Measurements from ENCODE around the gene STKLD1.
"Not testable (repeated sequence)": the region's sequence is repeated elsewhere in the genome, so short reads cannot be mapped to it uniquely, and the experiment has no call there.

Gene STKLD1

DNA sequence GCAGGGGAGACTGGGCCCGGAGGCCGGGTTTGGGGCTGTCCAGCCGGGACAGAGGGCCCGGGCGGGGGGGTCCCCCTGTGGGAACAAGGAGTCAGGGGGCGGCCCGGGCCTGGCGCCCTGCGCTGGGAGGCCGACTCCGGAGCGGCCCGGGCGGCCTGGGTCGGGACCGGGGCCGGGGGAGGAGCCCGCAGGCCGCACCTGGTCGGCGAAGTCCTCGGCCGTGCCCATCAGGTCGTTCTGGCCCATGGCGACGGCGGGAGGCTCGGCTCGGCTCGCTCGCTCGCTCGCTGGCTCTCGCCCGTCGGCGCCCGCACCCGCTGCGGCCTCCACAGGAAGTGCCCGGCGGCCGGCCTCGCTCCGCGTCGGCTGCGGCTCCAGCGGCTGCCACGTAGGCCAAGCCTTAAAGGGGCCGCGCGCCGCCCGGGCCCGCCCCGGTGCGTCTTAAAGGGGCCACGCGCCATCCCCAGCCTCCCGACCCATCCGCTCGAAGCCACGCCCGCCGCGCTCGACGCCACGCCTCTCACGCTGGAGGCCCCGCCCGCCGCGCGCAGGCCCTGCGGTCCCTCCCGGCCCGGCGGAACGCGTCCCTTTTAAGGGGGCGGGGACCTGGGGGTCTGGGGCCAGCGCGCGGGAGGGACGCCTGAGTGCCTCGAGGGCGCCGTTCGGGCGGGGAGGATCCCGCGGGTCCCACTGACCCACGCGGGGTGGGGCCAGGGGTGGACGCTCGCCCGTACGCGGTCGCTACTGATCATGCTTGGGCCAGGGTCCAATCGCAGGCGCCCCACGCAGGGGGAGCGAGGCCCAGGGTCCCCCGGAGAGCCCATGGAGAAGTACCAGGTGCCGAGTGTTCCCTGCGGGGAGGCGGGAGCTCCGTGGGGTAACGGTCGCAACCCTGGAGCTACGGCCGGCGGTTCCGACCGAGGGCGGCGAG, at the start of gene STKLD1, which contains the start of gene SURF4:
Gene STKLD1 (plus strand): TSS at position 643 of the 931 bp plus-strand sequence. CDS start 108 bp downstream, at position 751.
Gene SURF4 (minus strand): TSS at position 337 of the 931 bp plus-strand sequence. CDS start 91 bp downstream, at position 246.
- Histone ChIP-seq H3K36me3 (ENCODE audit: low read depth) (peaks cover 31% of the 10 kb centered on the region), H3K9me3 (ENCODE audit: severe bottlenecking) (no peaks in the 10 kb centered on the region), H3K4me3 (ENCODE audit: severe bottlenecking) (peak within 1 kb of the TSS; percentile 67), H3K4me1 (ENCODE audit: insufficient read depth, poor library complexity, severe bottlenecking) (no peaks in the 10 kb centered on the region), H3K27me3 (ENCODE audit: insufficient read depth, poor library complexity, severe bottlenecking) (no peaks in the 10 kb centered on the region), H3K27ac (ENCODE audit: poor library complexity, severe bottlenecking) (peak within 1 kb of the TSS; percentile 89)
- TF ChIP-seq CTCF (IDR thresholded peaks at IDR 0.05; ENCODE audit: poor library complexity, severe bottlenecking): no peak
- ATAC-seq (ENCODE audit: low read depth) (peak; percentile 91), DNase-seq (ENCODE audit: low spot score) (peak; percentile 91)

DNA sequence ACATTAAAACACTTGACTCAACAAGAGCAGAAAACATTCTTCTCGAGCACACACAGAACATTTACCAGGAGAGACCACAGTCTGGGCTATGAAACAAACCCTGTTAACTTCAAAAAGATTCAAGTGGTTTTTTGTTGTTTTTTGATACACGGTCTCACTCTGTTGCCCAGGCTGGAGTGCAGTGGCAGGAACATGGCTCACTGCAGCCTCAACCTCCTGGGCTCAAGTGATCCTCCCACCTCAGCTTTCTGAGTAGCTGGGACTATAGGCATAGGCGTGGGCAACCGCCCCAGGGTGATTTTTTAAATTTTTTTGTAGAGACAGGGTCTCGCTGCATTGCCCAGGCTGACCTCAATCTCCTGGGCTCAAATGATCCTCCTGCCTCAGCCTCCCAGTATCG, 49.1 kb upstream of the STKLD1 start:
- H3K27ac ChIP-seq (ENCODE audit: poor library complexity, severe bottlenecking); H3K27me3 ChIP-seq (ENCODE audit: insufficient read depth, poor library complexity, severe bottlenecking); H3K9me3 ChIP-seq (ENCODE audit: severe bottlenecking); DNase-seq (ENCODE audit: low spot score); ATAC-seq (ENCODE audit: low read depth); H3K4me1 ChIP-seq (ENCODE audit: insufficient read depth, poor library complexity, severe bottlenecking); H3K4me3 ChIP-seq (ENCODE audit: severe bottlenecking): not testable (repeated sequence)
- peaks cover 14% of the 10 kb centered on the region for H3K36me3 ChIP-seq (ENCODE audit: low read depth)

- Histone ChIP-seq H3K4me1 (ENCODE audit: insufficient read depth, poor library complexity, severe bottlenecking) (no peaks in the 10 kb centered on the region), H3K9me3 (ENCODE audit: severe bottlenecking) (no peaks in the 10 kb centered on the region), H3K27me3 (ENCODE audit: insufficient read depth, poor library complexity, severe bottlenecking) (no peaks in the 10 kb centered on the region), H3K36me3 (ENCODE audit: low read depth) (peaks cover 23% of the 10 kb centered on the region), H3K4me3 (ENCODE audit: severe bottlenecking) (no peak overlapping the region), H3K27ac (ENCODE audit: poor library complexity, severe bottlenecking) (no peak overlapping the region)
- TF ChIP-seq CTCF (IDR thresholded peaks at IDR 0.05; ENCODE audit: poor library complexity, severe bottlenecking): no peak
- DNase-seq (ENCODE audit: low spot score) (no peak), ATAC-seq (ENCODE audit: low read depth) (no peak; the same call in 2 of the 3 replicates)
Measured at GRCh38 chr9:133327834-133328484, 48.2 kb upstream of the STKLD1 start.

DNA sequence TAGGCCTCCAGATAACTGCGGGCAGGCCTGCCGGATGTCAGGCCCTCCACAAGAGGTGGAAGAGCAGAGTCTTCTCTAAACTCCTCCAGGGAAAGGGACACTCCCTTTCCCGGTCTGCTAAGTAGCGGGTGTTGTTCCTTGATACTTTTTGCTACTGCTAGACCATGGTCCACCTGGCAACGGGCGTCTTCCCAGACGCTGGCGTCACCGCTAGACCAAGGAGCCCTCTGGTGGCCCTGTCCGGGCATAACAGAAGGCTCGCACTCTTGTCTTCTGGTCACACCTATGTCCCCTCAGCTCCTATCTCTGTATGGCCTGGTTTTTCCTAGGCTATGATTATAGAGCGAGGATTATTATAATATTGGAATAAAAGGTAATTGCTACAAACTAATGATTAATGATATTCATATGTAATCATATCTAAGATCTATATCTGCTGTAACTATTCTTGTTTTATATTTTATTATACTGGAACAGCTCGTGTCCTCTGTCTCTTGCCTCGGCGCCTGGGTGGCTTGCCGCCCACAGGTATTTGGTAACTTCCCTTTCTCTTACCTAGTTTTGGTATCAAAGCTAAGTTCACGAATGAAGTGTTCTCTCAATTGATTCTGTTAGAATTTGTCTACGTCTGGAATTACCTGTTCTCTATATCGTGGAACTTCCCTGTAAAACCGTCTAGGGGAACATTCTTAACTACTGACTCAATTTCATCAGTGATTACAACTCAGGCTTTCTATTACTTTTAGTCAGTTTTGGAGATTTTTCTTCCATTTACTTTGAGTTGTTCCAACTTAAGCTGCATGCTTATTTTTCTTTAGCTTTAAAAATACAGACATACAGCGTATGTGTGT, 46.6 kb upstream of the STKLD1 start:
- H3K27ac ChIP-seq (ENCODE audit: poor library complexity, severe bottlenecking); DNase-seq (ENCODE audit: low spot score); H3K4me1 ChIP-seq (ENCODE audit: insufficient read depth, poor library complexity, severe bottlenecking); H3K4me3 ChIP-seq (ENCODE audit: severe bottlenecking); H3K27me3 ChIP-seq (ENCODE audit: insufficient read depth, poor library complexity, severe bottlenecking); H3K9me3 ChIP-seq (ENCODE audit: severe bottlenecking): not testable (repeated sequence)
- peaks cover 39% of the 10 kb centered on the region for H3K36me3 ChIP-seq (ENCODE audit: low read depth)
- ATAC-seq (ENCODE audit: low read depth): peak; percentile 55; the same call in 2 of the 3 replicates
- peak; percentile 79 for TF ChIP-seq CTCF (IDR thresholded peaks at IDR 0.05; ENCODE audit: poor library complexity, severe bottlenecking)

- H3K27ac ChIP-seq (ENCODE audit: poor library complexity, severe bottlenecking): no peak overlapping the region
- ATAC-seq (ENCODE audit: low read depth): no peak
- DNase-seq (ENCODE audit: low spot score): no peak
- no peaks in the 10 kb centered on the region for H3K9me3 ChIP-seq (ENCODE audit: severe bottlenecking)
- H3K27me3 ChIP-seq (ENCODE audit: insufficient read depth, poor library complexity, severe bottlenecking): no peaks in the 10 kb centered on the region
- H3K4me1 ChIP-seq (ENCODE audit: insufficient read depth, poor library complexity, severe bottlenecking): no peaks in the 10 kb centered on the region
- peaks cover 44% of the 10 kb centered on the region for H3K36me3 ChIP-seq (ENCODE audit: low read depth)
- no peak for TF ChIP-seq CTCF (IDR thresholded peaks at IDR 0.05; ENCODE audit: poor library complexity, severe bottlenecking)
- no peak overlapping the region for H3K4me3 ChIP-seq (ENCODE audit: severe bottlenecking)
Measured at GRCh38 chr9:133331221-133331620, 44.9 kb upstream of the STKLD1 start.

All from RWPE2 (cell line).